ENCODE data around the gene SH3RF1. TPM values are rescaled to one million over a fixed set of nuclear protein-coding genes. Genes with fewer than 3 reads are reported as not detected.
"Not testable (repeated sequence)": the region's sequence is repeated elsewhere in the genome, so short reads cannot be mapped to it uniquely, and the experiment has no call there.

The SH3RF1 gene
- 20.3 TPM for polyA plus RNA-seq (ENCODE audit: insufficient read length)

GRCh38 chr4:169270810-169271691 lies at the start of gene SH3RF1:
TSS of gene SH3RF1 (minus strand) at chr4:169270956. CDS start at chr4:169269212, 1,744 bp downstream.
- DNase-seq, result peak; percentile 92

GRCh38 chr4:169315530-169316343 lies 45.0 kb upstream of the SH3RF1 start:
- DNase-seq, result peak; percentile 10

- peak; percentile 40 for DNase-seq
Measured at GRCh38 chr4:169314906-169315305, 44.1 kb upstream of the SH3RF1 start.

DNA sequence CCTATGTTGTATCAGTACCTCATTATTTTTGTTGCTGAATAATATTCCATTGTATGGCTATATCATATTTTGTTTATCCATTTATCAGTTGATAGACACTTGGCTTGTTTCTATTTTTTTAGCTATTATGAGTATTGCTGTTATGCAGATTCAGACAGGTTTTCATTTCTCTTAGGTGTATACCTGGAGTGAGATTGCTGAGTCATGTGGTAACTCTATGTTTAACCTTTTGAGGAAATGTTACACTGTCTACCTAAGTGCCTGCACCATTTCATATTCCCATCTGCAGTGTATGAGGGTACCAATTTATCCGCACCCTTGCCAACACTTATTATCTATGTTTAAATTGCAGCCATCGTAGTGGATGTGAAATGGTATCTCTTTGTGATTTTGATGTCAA lies 43.0 kb upstream of the SH3RF1 start:
- DNase-seq, result no peak

GRCh38 chr4:169312690-169313422 lies 42.1 kb upstream of the SH3RF1 start:
- DNase-seq, result no peak

GRCh38 chr4:169311643-169312365 lies 41.0 kb upstream of the SH3RF1 start:
- peak; percentile 37 for DNase-seq

DNA sequence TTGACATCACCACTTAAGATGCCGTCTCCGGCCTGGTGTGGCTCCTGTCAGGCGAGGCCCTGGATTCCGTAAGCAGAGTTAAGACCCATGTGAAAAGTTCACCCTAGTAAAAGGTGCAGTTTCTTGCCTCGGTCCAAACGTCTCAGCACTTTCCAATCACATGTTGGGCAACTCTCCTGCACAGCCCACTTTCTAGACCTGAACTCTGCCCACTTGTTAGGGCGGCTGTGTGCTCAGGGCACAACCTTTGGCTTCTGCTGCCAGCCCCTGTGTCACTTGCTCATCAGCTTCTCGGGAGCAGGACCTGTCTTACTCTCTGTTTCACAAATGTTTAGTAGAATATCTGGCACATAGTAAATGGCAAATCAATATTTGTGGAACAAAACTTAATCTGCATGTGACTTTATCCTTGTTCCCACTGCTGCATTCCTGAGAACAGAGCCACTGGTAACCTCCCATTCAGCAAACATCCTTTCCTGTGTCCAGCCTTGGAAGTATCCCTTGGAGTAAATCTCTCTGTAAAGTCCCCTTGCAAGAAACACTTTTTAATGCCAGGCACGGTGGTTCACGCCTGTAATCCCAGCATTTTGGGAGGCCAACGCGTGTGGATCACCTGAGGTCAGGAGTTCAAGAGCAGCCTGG lies 38.7 kb upstream of the SH3RF1 start:
- no peak for DNase-seq

GRCh38 chr4:169307576-169307975 lies 36.8 kb upstream of the SH3RF1 start:
- no peak for DNase-seq

DNA sequence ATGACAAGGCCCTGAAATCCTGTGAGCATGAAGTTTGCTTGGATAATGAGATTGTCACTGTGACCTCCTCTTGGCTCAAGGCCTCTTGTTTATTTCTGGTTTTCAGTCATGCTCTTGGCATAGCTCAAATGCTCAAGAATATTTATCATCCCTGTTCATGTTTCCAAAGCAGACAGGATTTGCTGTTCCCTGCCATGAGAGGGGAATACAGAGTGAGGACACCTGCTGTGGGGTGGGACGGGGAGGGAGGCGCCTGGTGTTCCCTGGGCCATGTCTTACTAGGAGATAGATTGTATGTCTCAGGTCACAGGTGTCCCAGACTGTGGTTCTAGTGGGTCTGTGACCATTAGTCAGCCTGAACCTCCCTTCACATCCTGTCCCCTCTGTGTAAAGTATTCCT lies 34.9 kb upstream of the SH3RF1 start:
- peak; percentile 27 for DNase-seq

DNA sequence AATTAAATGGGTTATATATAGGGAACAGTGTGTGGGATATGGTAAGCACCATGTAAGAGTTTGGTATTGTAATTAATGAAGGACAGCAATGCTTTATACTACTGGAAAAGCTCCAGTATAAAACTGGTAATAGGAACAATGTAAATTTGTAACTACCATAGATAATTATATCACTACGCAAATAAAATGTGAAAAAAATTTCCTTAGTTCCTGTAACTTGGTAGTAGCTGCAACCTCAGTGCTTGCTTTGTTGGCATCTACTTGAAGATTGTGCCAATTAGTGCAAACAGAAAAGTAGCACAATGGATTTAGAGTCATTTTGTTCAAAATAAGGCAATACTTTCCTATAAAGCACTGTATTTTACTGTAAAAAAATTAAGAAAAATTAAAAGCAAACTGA lies 34.4 kb upstream of the SH3RF1 start:
- DNase-seq, result no peak

- no peak for DNase-seq
Measured at GRCh38 chr4:169295822-169296221, 25.1 kb upstream of the SH3RF1 start.

DNA sequence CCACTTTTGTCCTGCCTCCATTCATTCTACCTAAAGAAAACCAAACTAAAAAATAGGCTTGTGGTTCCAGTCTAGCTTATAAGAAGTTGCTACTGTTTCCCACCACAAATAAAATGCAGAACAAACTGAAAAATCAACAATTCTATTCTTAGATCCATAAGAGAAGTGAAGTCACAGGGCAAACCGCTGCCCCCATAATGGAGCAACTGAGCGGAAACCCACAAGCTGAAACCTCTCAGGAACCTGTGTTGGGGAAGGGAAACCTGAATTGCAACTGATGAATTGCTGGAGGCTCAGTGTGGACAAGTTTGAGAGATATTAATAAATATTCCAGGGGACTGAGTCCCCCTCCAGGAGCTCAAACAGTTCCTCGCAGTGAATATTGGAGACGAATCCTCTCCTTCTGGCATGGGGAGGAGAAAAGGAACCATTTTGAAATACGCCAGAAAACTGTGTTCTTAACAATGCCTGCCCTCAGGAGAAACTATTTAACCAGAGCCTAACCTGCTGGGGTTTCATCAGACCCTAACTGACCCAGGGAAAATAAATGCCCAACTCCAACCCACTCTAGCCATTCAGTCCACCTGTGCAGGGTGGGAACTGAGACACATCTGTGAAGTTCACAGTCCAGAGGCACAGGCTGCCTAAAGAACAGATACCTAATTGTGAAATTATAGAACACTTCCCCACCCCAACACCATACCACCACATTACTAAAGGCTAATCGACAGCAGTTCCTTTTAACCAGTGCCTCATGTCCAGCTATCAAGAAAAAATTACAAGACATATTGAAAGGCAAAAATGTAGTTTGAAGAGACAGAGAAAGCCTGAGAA lies 22.8 kb upstream of the SH3RF1 start:
- DNase-seq, result no peak

GRCh38 chr4:169287983-169288382 lies 17.2 kb upstream of the SH3RF1 start:
- DNase-seq, result not testable (repeated sequence)

DNA sequence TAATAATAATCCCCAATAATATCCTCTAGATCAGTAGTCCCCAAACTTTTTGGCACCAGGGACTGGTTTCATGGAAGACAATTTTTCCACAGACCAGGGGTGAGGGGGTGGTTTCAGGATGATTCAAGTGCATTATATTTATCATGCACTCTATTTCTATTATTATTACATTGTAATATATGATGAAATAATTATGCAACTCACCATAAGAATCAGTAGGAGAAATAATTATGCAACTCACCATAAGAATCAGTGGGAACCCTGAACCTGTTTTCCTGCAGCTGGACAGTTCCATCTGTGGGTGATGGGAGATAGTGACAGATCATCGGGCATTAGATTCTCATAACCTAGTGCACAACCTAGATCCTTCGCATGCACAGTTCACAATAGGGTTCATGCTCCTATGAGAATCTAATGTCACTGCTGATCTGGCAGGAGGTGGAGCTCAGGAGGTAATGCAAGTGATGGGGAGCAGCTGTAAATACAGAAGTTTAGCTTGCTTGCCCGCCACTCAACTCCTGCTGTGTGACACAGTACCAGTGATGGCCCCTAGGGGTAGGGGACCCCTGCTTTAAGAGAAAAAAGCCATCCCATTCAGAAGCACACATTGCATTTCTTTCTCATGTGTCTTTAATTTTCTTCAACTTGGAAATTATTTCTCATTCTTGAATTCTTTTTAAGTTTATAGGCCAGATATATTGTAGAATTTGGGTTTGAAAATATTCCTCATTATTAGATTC lies 16.0 kb upstream of the SH3RF1 start:
- DNase-seq, result no peak

- DNase-seq, result no peak
Measured at GRCh38 chr4:169283114-169283509, 12.4 kb upstream of the SH3RF1 start.

DNA sequence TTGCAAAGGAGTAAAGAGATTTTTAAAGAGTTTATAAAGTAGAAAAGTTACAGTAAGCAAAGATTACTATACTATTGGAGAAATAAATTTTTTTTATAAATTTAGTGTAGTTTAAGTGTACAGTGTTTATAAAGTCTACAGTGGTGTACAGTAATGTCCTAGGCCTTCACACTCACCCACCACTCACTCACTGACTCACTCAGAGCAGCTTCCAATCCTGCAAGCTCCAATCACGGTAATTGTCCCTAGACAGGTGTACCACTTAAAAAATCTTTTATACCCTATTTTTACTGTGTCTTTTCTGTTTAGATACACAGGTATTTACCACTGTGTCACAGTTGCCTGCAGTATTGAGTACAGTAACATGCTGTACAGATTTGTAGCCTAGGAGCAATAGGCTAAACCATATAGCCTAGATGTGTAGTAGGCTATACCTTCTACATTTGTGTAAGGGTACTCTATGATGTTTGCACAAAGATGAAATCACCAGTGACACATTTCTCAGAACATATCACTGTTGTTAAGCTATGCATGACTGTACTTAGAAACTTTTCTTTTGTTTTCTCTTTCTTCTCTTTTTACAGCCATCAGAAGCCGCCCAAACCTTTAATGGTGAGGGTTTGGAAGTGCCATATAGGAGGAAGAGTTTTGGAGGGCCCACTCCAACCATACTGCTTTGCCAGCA lies 11.8 kb upstream of the SH3RF1 start:
- no peak for DNase-seq

GRCh38 chr4:169279108-169279507 lies 8.4 kb upstream of the SH3RF1 start:
- DNase-seq, result peak; percentile 20

- no peak for DNase-seq
Measured at GRCh38 chr4:169278624-169279023, 7.9 kb upstream of the SH3RF1 start.

DNA sequence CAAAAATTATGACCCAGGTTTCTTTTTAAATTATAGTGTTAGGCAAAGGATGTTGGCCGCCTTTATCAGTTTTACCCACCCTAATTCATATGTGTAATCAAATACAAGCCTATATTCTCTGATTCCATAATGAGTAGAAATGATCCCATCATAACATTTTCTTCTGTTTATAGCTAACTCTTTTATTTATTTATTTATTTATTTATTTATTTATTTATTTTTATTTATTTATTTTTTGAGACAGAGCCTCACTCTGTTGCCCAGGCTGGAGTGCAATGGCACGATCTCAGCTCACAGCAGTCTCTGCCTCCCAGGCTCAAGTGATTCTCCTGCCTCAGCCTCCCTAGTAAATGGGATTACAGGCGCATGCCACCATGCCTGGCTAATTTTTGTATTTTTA lies 7.1 kb upstream of the SH3RF1 start:
- DNase-seq, result not testable (repeated sequence)
